Small intestine (tissue), 7 donors: ENCODE measurements around the gene THNSL1. TPM values are rescaled to one million over a fixed set of nuclear protein-coding genes. Genes with fewer than 3 reads are reported as not detected.

Experiments used
- DNase-seq, 2 donors: peaks; one replicate each; pipeline versions ENCODE4 v3.0.0 to v3.0.0-alpha.2; 2013
- FAIRE-seq: peaks from 2 replicates; lab custom pipeline; 2012; peaks lifted over from hg19 to GRCh38; lab: Jason Lieb, UNC
- H3K27ac ChIP-seq, 3 donors: one replicate each; pipeline ENCODE4 v1.5.1; 2013; ENCODE audit warnings: low read length in 2 of 3, mild to moderate bottlenecking in 2 of 3, control low read depth in 1 of 3, inconsistent platforms in 1 of 3, low read depth in 1 of 3, moderate library complexity in 1 of 3
- H3K27me3 ChIP-seq, 3 donors: one replicate each; pipeline ENCODE4 v1.6.1; 2013; ENCODE audit warnings: low read length in 3 of 3, inconsistent platforms in 1 of 3; ENCODE audit not compliant: control insufficient read depth in 3 of 3, insufficient read depth in 3 of 3
- H3K36me3 ChIP-seq, 3 donors: one replicate each; pipeline ENCODE4 v1.6.1; 2013; ENCODE audit warnings: low read length in 3 of 3, inconsistent platforms in 1 of 3, low read depth in 1 of 3, mild to moderate bottlenecking in 1 of 3, moderate library complexity in 1 of 3; ENCODE audit not compliant: control insufficient read depth in 3 of 3, insufficient read depth in 2 of 3
- H3K4me1 ChIP-seq, 3 donors: one replicate each; pipeline ENCODE4 v1.6.1; 2013; ENCODE audit warnings: low read length in 2 of 3, inconsistent platforms in 1 of 3, low read depth in 1 of 3, mild to moderate bottlenecking in 1 of 3, moderate library complexity in 1 of 3; ENCODE audit not compliant: control insufficient read depth in 3 of 3, insufficient read depth in 2 of 3
- H3K4me3 ChIP-seq, 3 donors: one replicate each; pipeline ENCODE4 v1.5.1; 2013; ENCODE audit warnings: low read length in 3 of 3, control low read depth in 1 of 3, inconsistent platforms in 1 of 3, low read depth in 1 of 3, mild to moderate bottlenecking in 1 of 3, moderate library complexity in 1 of 3
- H3K9me3 ChIP-seq, 2 donors: one replicate each; pipeline ENCODE4 v1.6.1; 2013; ENCODE audit warnings: low read depth in 1 of 2, low read length in 1 of 2; ENCODE audit not compliant: control insufficient read depth in 2 of 2, insufficient read depth in 1 of 2
- WGBS, 3 donors: extraction: QIAGEN DNeasy Blood & Tissue Kit; methylation state at CpG; one replicate each; pipeline ENCODE4 v1.1.7; 2013; 5-methylcytosine and 5-hydroxymethylcytosine counted together
- polyA plus RNA-seq, 4 donors: library from polyadenylated mRNA; stranded (reverse) in 3 of 4; unstranded in 1 of 4; fragments of 200-250 nt in 3 of 4; fragments of 120-200 nt in 1 of 4; gene quantifications; one replicate each; pipeline versions ENCODE4 v1.2.1 to v1.2.3, GENCODE V29; 2013
- donor health status: healthy with polysubstance abuse.
- donor health status: control.
- donor health status: control.
- donor health status: Bipolar disorder and iron deficiency.
- donor health status: healthy.

The THNSL1 gene
- polyA plus RNA-seq, 4 donors, result 1.4 to 10.1 (median 2.8) TPM

- DNase-seq (no peak), FAIRE-seq (no peak)
- no peak overlapping the region for H3K27ac ChIP-seq
- 73 to 86% (median 85%) methylated on average over 2 of the region's 2 CpGs for WGBS, 3 donors
- no peak overlapping the region for H3K4me3 ChIP-seq
- H3K36me3 ChIP-seq, result peaks cover 0 to 2% (median 0%) of the 10 kb centered on the region in 3 donors
- no peaks in the 10 kb centered on the region for H3K27me3 ChIP-seq
- H3K9me3 ChIP-seq, result no peaks in the 10 kb centered on the region
- H3K4me1 ChIP-seq, result peaks cover 0 to 30% (median 2%) of the 10 kb centered on the region in 3 donors
Measured at GRCh38 chr10:25064401-25064800, 48.0 kb downstream of the THNSL1 start.

- no peaks in the 10 kb centered on the region for H3K9me3 ChIP-seq
- WGBS, 3 donors, result 88 to 94% (median 91%) methylated on average over 4 of the region's 4 CpGs
- no peak for FAIRE-seq
Measured at GRCh38 chr10:25065761-25066476, 49.5 kb downstream of the THNSL1 start.

GRCh38 chr10:25068152-25069058, 52.0 kb downstream of the THNSL1 start:
- Histone ChIP-seq H3K4me1 (no peaks in the 10 kb centered on the region), H3K36me3 (no peaks in the 10 kb centered on the region), H3K4me3 (no peak overlapping the region), H3K27ac (no peak overlapping the region), H3K27me3 (no peaks in the 10 kb centered on the region), H3K9me3 (no peaks in the 10 kb centered on the region)
- WGBS, 3 donors, result 74 to 90% (median 87%) methylated on average over 11 of the region's 11 CpGs
- FAIRE-seq, result no peak
- no peak for DNase-seq

More at GRCh38 chr10:25065761-25066476, 49.5 kb downstream of the THNSL1 start:
- no peak overlapping the region for H3K27ac ChIP-seq
- DNase-seq, result no peak
- H3K4me1 ChIP-seq, result peaks cover 0 to 16% (median 0%) of the 10 kb centered on the region in 3 donors
- H3K27me3 ChIP-seq, result no peaks in the 10 kb centered on the region
- H3K4me3 ChIP-seq, result no peak overlapping the region
- H3K36me3 ChIP-seq, result no peaks in the 10 kb centered on the region

- no peak overlapping the region for H3K27ac ChIP-seq
- no peak for FAIRE-seq
- WGBS, 3 donors, result 88 to 100% (median 92%) methylated on average over 1 of the region's 1 CpG
- no peak overlapping the region for H3K4me3 ChIP-seq
- H3K4me1 ChIP-seq, result no peaks in the 10 kb centered on the region
- no peaks in the 10 kb centered on the region for H3K27me3 ChIP-seq
- H3K9me3 ChIP-seq, result no peaks in the 10 kb centered on the region
- no peaks in the 10 kb centered on the region for H3K36me3 ChIP-seq
- no peak for DNase-seq
Measured at GRCh38 chr10:25071227-25071626, 54.8 kb downstream of the THNSL1 start.

GRCh38 chr10:25072786-25073185, 56.4 kb downstream of the THNSL1 start:
- H3K4me1 ChIP-seq, result peaks cover 0 to 5% (median 0%) of the 10 kb centered on the region in 3 donors
- H3K27ac ChIP-seq, result no peak overlapping the region
- no peak overlapping the region for H3K4me3 ChIP-seq
- no peaks in the 10 kb centered on the region for H3K27me3 ChIP-seq
- DNase-seq (no peak), FAIRE-seq (no peak)
- H3K36me3 ChIP-seq, result no peaks in the 10 kb centered on the region
- 46 to 62% (median 56%) methylated on average over 2 of the region's 2 CpGs for WGBS, 3 donors
- no peaks in the 10 kb centered on the region for H3K9me3 ChIP-seq

DNA sequence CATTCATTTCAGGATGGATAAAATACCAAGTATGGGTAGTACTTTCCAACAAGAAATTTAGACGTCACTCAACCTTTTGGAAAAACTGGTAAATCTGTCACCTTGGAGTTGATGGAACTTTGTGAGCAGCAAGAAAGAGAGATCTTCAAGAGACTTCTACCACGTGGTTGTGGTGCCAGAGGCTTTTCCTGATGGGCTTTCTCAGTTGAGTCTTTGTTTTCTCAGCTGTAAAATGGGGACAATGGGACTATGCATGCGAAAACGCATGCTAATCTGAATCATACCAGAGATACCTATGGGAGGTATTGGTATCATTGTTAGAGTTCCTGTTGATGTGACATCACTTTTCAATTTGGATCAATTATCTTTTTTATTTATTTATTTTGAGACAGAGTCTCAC, 59.4 kb downstream of the THNSL1 start:
- Histone ChIP-seq H3K27me3 (no peaks in the 10 kb centered on the region), H3K27ac (no peak overlapping the region), H3K9me3 (no peaks in the 10 kb centered on the region), H3K4me3 (no peak overlapping the region), H3K36me3 (no peaks in the 10 kb centered on the region), H3K4me1 (peaks cover 0 to 23% (median 3%) of the 10 kb centered on the region in 3 donors)
- FAIRE-seq, result no peak
- WGBS, 3 donors, result 85 to 91% (median 87%) methylated on average over 4 of the region's 4 CpGs
- DNase-seq, result no peak

Other genes starting within 250 kb of the THNSL1 start
- gene PRTFDC1, start 64.0 kb upstream of the THNSL1 start, polyA plus RNA-seq, result 10 to 100 TPM in 3 of 4 donors, 1 to 10 TPM in 1; 9.7 to 28.1 (median 12.9) TPM
- gene ENKUR, start 454 bp upstream of the THNSL1 start, polyA plus RNA-seq, result 1 to 10 TPM in 3 of 4 donors, under 1 TPM in 1; 0.10 to 1.9 (median 1.2) TPM
- under 1 TPM in 2 of 4 donors, not detected in 2; 0.24 to 0.33 TPM for gene GPR158, start 158.4 kb downstream of the THNSL1 start, polyA plus RNA-seq